Measurements from ENCODE around the gene GRM1.

Gene GRM1

GRCh38 chr6:146364816-146365594 is 336.1 kb downstream of the GRM1 start:
- DNase-seq (ENCODE audit: low read depth in 2 of 2), result no peak

GRCh38 chr6:146367061-146367460 is 338.2 kb downstream of the GRM1 start:
- DNase-seq (ENCODE audit: low read depth in 2 of 2), result no peak

- DNase-seq (ENCODE audit: low read depth in 2 of 2), result no peak
Observed at GRCh38 chr6:146369866-146370265, 341.0 kb downstream of the GRM1 start.

GRCh38 chr6:146381486-146381885 is 352.6 kb downstream of the GRM1 start:
- no peak for DNase-seq (ENCODE audit: low read depth in 2 of 2)

GRCh38 chr6:146388736-146389364 is 360.0 kb downstream of the GRM1 start:
- DNase-seq (ENCODE audit: low read depth in 2 of 2), result no peak

GRCh38 chr6:146389740-146390139 is 360.9 kb downstream of the GRM1 start:
- no peak for DNase-seq (ENCODE audit: low read depth in 2 of 2)

- DNase-seq (ENCODE audit: low read depth in 2 of 2), result no peak
Observed at GRCh38 chr6:146397638-146398037, 368.8 kb downstream of the GRM1 start.

GRCh38 chr6:146402476-146402875 is 373.6 kb downstream of the GRM1 start:
- DNase-seq (ENCODE audit: low read depth in 2 of 2), result no peak

- no peak for DNase-seq (ENCODE audit: low read depth in 2 of 2)
Observed at GRCh38 chr6:146408583-146408982, 379.7 kb downstream of the GRM1 start.

- DNase-seq (ENCODE audit: low read depth in 2 of 2), result no peak
Observed at GRCh38 chr6:146410851-146411595, 382.2 kb downstream of the GRM1 start.

- no peak for DNase-seq (ENCODE audit: low read depth in 2 of 2)
Observed at GRCh38 chr6:146419576-146419975, 390.7 kb downstream of the GRM1 start.

- no peak for DNase-seq (ENCODE audit: low read depth in 2 of 2)
Observed at GRCh38 chr6:146420255-146420654, 391.4 kb downstream of the GRM1 start.

GRCh38 chr6:146422789-146423375 is 394.0 kb downstream of the GRM1 start:
- DNase-seq (ENCODE audit: low read depth in 2 of 2), result no peak

- DNase-seq (ENCODE audit: low read depth in 2 of 2), result no peak
Observed at GRCh38 chr6:146423452-146423851, 394.6 kb downstream of the GRM1 start.

- no peak for DNase-seq (ENCODE audit: low read depth in 2 of 2)
Observed at GRCh38 chr6:146426516-146426915, 397.7 kb downstream of the GRM1 start.

- DNase-seq (ENCODE audit: low read depth in 2 of 2), result no peak
Observed at GRCh38 chr6:146429831-146430230, 401.0 kb downstream of the GRM1 start.

- DNase-seq (ENCODE audit: low read depth in 2 of 2), result no peak
Observed at GRCh38 chr6:146433881-146434731, 405.2 kb downstream of the GRM1 start.

GRCh38 chr6:146434732-146435390 is 406.0 kb downstream of the GRM1 start:
- DNase-seq (ENCODE audit: low read depth in 2 of 2), result no peak

GRCh38 chr6:146441907-146442306 is 413.0 kb downstream of the GRM1 start:
- no peak for DNase-seq (ENCODE audit: low read depth in 2 of 2)

- no peak for DNase-seq (ENCODE audit: low read depth in 2 of 2)
Observed at GRCh38 chr6:146444189-146444588, 415.3 kb downstream of the GRM1 start.

GRCh38 chr6:146445233-146445632 is 416.4 kb downstream of the GRM1 start:
- DNase-seq (ENCODE audit: low read depth in 2 of 2), result no peak
